BE2C (cell line): ENCODE measurements around the gene DCLK1.

Experiments
- DNase-seq: peaks from one replicate; pipeline ENCODE4 v3.0.0-alpha.2; 2020
- H3K27me3 ChIP-seq: fragments of 250-450 bp; sonication (Bioruptor Pico); 2 replicates; pipeline ENCODE4 v1.5.1; 2020; ENCODE audit warnings: mild to moderate bottlenecking
- H3K36me3 ChIP-seq: fragments of 250-450 bp; sonication (Bioruptor Pico); 2 replicates; pipeline ENCODE4 v1.5.1; 2020; ENCODE audit warnings: mild to moderate bottlenecking
- H3K4me1 ChIP-seq: fragments of 250-450 bp; sonication (Bioruptor Pico); 2 replicates; pipeline ENCODE4 v1.5.1; 2020
- H3K4me3 ChIP-seq: 2 replicates; pipeline ENCODE4 v1.5.1; 2011; ENCODE audit warnings: low read depth, low read length
- H3K9me3 ChIP-seq: fragments of 250-450 bp; sonication (Bioruptor Pico); 2 replicates; pipeline ENCODE4 v1.5.1; 2020
- TF ChIP-seq, protein P1 (sequence below): IDR thresholded peaks from 2 replicates; pipeline ENCODE4 v1.5.1; 2012; ENCODE audit warnings: mild to moderate bottlenecking, low read depth, low read length

DCLK1 gene

DNA sequence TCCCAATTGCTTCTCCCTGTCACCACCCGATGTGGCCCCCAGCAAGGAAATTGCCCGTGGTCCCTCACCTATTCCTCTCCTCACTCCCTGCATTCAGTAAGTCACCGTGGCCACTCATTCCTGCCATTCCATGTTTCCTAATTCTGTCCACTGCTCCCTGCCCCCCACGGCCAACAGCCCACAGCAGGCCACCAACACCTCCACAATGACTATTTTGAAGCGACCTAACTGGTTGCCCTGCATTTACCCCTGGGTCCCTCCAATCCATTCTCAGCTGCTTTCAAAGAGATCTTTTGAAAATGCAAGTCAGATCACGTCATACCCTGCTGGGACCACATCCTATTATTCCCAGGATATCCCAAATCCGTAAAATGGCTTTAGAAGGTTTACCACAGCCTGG, 210.4 kb downstream of the DCLK1 start:
- no peaks in the 10 kb centered on the region for H3K27me3 ChIP-seq
- H3K4me3 ChIP-seq = no peak overlapping the region
- no peak for DNase-seq
- no peaks in the 10 kb centered on the region for H3K9me3 ChIP-seq
- H3K36me3 ChIP-seq = no peaks in the 10 kb centered on the region
- TF ChIP-seq, protein P1, sequence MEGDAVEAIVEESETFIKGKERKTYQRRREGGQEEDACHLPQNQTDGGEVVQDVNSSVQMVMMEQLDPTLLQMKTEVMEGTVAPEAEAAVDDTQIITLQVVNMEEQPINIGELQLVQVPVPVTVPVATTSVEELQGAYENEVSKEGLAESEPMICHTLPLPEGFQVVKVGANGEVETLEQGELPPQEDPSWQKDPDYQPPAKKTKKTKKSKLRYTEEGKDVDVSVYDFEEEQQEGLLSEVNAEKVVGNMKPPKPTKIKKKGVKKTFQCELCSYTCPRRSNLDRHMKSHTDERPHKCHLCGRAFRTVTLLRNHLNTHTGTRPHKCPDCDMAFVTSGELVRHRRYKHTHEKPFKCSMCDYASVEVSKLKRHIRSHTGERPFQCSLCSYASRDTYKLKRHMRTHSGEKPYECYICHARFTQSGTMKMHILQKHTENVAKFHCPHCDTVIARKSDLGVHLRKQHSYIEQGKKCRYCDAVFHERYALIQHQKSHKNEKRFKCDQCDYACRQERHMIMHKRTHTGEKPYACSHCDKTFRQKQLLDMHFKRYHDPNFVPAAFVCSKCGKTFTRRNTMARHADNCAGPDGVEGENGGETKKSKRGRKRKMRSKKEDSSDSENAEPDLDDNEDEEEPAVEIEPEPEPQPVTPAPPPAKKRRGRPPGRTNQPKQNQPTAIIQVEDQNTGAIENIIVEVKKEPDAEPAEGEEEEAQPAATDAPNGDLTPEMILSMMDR = no peak
- no peaks in the 10 kb centered on the region for H3K4me1 ChIP-seq

DNA sequence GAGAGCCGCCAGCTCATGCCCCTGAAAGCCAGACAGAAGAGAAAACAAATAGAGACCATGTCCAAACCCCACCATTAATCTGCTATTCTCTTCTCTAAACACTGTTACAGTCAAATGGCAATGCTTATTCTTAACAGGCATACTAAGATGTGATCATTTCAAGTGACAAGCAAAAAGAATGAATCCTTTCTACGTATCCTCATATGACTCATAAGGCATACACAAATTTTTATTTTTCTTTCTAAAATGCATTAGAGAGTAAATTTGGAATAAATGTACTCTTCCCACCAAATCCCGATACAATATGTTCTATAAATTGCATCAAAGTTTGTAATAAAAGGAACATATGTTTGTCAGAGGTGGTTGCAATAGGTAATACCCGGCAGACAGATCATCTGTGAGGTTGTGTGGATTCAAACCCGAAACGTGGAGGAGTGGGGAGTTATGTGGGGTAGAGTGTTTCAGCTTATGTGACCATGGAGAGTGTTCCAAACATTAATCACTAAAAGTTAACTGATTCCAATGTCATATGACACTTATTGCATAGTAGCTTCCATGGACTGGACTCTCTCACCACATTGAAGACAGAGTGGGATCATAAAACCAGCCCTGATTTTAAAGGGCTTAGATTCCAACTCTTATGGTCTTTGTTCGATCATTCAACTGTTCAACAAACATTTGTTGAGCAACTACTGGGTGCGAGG, 213.1 kb downstream of the DCLK1 start:
- no peak for DNase-seq
- Histone ChIP-seq H3K36me3 (no peaks in the 10 kb centered on the region), H3K4me1 (no peaks in the 10 kb centered on the region), H3K4me3 (no peak overlapping the region), H3K27me3 (no peaks in the 10 kb centered on the region), H3K9me3 (no peaks in the 10 kb centered on the region)
- TF ChIP-seq, protein P1 = no peak

DNA sequence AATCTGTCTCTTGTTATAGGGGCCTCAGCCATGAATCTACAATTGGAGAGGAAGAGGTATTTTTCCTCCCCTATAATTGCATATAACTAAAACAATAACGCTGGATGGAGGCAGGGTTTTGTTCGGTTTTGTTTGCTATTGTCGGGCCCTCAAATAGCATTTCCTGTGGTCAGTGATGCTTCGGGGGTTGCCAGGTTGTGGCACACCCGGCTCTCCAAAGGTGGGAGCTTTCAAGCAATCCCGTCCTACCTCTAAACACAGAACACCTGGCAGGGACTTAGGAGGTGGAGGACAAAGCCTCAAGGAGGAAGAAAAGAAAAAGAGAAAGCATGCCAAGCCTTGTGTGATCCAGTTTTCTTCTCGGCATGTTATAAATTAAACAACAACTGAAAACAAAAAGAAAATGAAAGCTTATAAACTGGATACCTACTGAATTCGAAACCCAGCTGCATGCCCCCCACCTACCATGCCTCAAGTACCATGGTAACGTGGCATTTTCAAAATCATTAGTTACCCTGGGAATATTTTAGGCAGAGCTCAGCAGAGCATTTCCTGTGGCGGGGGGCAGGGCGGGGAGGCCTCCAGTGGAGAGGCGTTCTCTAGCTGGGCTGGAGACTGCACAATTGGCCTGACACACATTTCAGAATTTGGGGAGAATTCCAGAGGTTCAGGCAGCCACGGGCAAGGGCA, 213.8 kb downstream of the DCLK1 start:
- no peak for DNase-seq
- no peaks in the 10 kb centered on the region for H3K27me3 ChIP-seq
- H3K4me3 ChIP-seq = no peak overlapping the region
- H3K4me1 ChIP-seq = no peaks in the 10 kb centered on the region
- TF ChIP-seq, protein P1 = no peak
- H3K9me3 ChIP-seq = no peaks in the 10 kb centered on the region
- H3K36me3 ChIP-seq = no peaks in the 10 kb centered on the region

DNA sequence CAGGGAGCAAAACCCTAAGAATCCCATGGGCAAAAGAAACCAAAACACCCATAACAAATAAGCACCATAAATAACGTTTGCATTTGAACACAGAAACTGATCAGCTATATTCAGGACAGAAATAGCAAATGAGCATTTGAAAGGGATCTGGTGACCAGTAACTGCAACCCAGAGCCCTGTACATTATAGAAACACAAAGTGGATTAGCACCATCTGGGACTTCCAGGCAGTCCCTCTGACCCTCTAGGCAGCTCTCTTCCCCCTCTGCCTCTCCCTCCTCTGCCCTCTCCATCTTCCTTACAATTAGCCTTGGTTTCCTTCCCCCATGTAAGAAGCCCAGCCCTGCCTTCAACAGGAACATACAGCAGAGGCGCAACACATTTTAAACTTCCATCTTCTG, 215.0 kb downstream of the DCLK1 start:
- Histone ChIP-seq H3K4me1 (no peaks in the 10 kb centered on the region), H3K9me3 (no peaks in the 10 kb centered on the region), H3K36me3 (no peaks in the 10 kb centered on the region), H3K4me3 (no peak overlapping the region), H3K27me3 (no peaks in the 10 kb centered on the region)
- no peak for DNase-seq
- TF ChIP-seq, protein P1 = no peak

DNA sequence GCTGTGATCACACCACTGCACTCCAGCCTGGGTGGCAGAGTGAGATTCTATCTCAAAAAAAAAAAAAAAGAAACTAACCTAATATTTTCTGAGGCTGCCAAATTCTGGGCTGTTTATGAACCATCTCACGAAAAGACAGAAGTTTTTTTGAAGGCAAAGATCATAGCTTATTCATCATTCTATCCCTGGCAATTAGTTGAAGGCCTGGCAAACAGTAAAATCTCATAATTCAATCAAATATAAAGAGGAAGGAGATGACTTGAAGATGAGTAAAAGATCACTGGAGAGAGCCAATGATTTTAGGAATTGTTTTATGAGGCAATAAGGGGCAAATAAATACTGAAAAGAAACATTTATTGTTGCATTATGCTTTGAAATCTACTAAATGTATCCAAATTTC, 216.5 kb downstream of the DCLK1 start:
- Histone ChIP-seq H3K27me3 (no peaks in the 10 kb centered on the region), H3K4me3 (no peak overlapping the region), H3K9me3 (no peaks in the 10 kb centered on the region), H3K4me1 (no peaks in the 10 kb centered on the region), H3K36me3 (no peaks in the 10 kb centered on the region)
- TF ChIP-seq, protein P1 = no peak
- no peak for DNase-seq

DNA sequence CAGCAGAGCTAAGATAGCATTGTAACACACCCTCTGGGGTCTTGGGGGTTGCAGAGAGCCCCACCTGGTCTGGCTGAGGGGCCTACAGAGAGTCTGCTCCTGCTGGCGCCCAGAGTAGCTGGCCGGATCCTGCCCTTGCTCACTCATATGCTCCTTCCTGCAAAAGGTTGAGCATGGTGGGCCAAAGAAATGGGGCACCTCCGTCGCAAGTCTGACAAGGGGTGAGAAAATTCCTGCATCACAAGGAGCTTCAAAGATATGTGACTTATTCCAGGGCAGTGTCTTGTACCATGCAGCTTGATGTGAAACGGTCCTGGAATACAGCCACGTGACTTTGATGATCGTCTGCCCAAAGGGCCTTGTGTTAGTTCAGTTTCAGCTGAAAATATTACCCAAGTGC, 218.3 kb downstream of the DCLK1 start:
- no peaks in the 10 kb centered on the region for H3K36me3 ChIP-seq
- H3K4me3 ChIP-seq = no peak overlapping the region
- DNase-seq = no peak
- H3K27me3 ChIP-seq = no peaks in the 10 kb centered on the region
- H3K4me1 ChIP-seq = no peaks in the 10 kb centered on the region
- TF ChIP-seq, protein P1 = no peak
- H3K9me3 ChIP-seq = no peaks in the 10 kb centered on the region
